MM.1S (cell line): ENCODE results near the gene TUBGCP2.

Experiments used
- DNase-seq: peaks from one replicate; pipeline ENCODE4 v3.0.0-alpha.2; 2015
- H2AFZ ChIP-seq: fragments of 300-600 bp; sonication (generic); 2 replicates; pipeline ENCODE4 v1.6.0; 2016; ENCODE audit warnings: antibody characterized with exemption, low read length
- H3F3A ChIP-seq: fragments of 300-600 bp; sonication (generic); 2 replicates; pipeline ENCODE4 v1.6.1; 2016; ENCODE audit warnings: mild to moderate bottlenecking, antibody characterized with exemption, low read length, moderate library complexity, mixed read lengths; ENCODE audit not compliant: insufficient read depth
- H3K27ac ChIP-seq: fragments of 300-600 bp; sonication (generic); 2 replicates; pipeline ENCODE4 v1.5.1; 2016; ENCODE audit warnings: mild to moderate bottlenecking, low read length
- H3K27me3 ChIP-seq: fragments of 300-600 bp; sonication (generic); replicated peaks from 2 replicates; pipeline ENCODE4 v1.6.0; 2016; ENCODE audit warnings: low read length; ENCODE audit not compliant: insufficient read depth
- H3K36me3 ChIP-seq: fragments of 300-600 bp; sonication (generic); replicated peaks from 2 replicates; pipeline ENCODE4 v1.6.1; 2016; ENCODE audit warnings: mild to moderate bottlenecking, low read length, mixed read lengths; ENCODE audit not compliant: insufficient read depth
- H3K4me1 ChIP-seq: fragments of 300-600 bp; sonication (generic); 2 replicates; pipeline ENCODE4 v1.6.1; 2016; ENCODE audit warnings: low read length, mixed read lengths
- H3K4me2 ChIP-seq: fragments of 300-600 bp; sonication (generic); 2 replicates; pipeline ENCODE4 v1.6.0; 2016; ENCODE audit warnings: low read depth, low read length
- H3K4me3 ChIP-seq: fragments of 300-600 bp; sonication (generic); 2 replicates; pipeline ENCODE4 v1.5.1; 2016; ENCODE audit warnings: low read length, mixed read lengths
- H3K79me2 ChIP-seq: fragments of 300-600 bp; sonication (generic); 2 replicates; pipeline ENCODE4 v1.6.1; 2016; ENCODE audit warnings: mixed run types, low read length, mixed read lengths
- H3K9ac ChIP-seq: fragments of 300-600 bp; sonication (generic); 2 replicates; pipeline ENCODE4 v1.6.1; 2016; ENCODE audit warnings: low read length, mixed read lengths
- H3K9me2 ChIP-seq: fragments of 300-600 bp; sonication (generic); replicated peaks from 2 replicates; pipeline ENCODE4 v1.6.1; 2016; ENCODE audit warnings: mild to moderate bottlenecking, low read length, mixed read lengths; ENCODE audit not compliant: insufficient read depth
- H3K9me3 ChIP-seq: fragments of 300-600 bp; sonication (generic); replicated peaks from 2 replicates; pipeline ENCODE4 v1.6.1; 2016; ENCODE audit warnings: mild to moderate bottlenecking, low read length, mixed read lengths; ENCODE audit not compliant: insufficient read depth
- H4K20me1 ChIP-seq: fragments of 300-600 bp; sonication (generic); 2 replicates; pipeline ENCODE4 v1.6.1; 2016; ENCODE audit warnings: mild to moderate bottlenecking, low read length, moderate library complexity, mixed read lengths; ENCODE audit not compliant: insufficient read depth
- EZH2 ChIP-seq: fragments of 300-600 bp; sonication (generic); optimal IDR thresholded peaks from 2 replicates; pipeline ENCODE3; 2017; ENCODE audit warnings: low read depth, mild to moderate bottlenecking, antibody characterized with exemption, low read length, mixed read lengths
- EZH2phosphoT487 ChIP-seq: fragments of 300-600 bp; sonication (generic); IDR thresholded peaks from 2 replicates; pipeline ENCODE4 v1.6.1; 2018; ENCODE audit warnings: antibody characterized with exemption, low read length
- TF ChIP-seq, protein P1 (sequence below): fragments of 300-600 bp; sonication (generic); IDR thresholded peaks from 2 replicates; pipeline ENCODE4 v1.5.1; 2016; ENCODE audit warnings: antibody characterized with exemption, low read length, mixed read lengths

The TUBGCP2 gene

DNA sequence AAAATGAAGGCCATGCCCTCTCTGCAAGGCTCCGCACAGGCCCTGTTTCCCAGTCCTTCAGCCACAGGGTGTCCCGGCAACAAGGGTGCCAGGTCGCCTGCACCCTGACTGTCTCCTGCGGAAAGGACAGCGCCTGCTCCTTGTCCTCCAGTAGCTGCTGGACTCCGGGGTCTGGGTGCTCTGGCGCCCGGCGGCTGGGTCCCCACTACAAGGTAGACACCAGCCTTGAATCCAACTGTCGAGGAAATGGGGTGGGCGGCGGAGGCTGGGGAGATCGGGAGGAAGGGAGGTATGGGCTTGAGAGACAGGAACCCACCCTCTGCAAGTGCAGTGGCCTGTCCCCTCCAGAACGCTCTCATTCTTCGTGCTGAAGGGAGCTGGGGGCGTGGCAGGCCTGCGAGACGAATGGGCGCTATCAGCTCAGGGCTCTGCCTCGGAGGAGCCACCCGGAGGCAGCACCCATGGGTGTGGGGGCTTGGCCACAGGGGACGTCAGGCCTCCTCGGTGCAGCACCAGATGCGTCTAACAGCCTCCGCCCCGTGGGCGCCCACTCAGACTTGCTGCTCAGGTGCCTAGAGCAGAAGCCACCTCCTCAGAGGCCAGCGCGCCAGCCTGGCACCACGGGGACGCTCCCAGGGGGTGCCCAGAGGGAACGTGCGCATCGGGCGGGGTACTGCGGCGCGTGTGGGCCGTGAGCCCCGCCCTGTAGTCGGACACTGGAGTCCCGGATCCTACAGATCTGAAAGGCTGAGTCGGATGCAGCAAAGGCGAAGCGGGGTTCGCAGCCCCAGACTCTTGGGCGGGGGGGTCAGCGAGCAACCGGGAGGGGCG is 47.6 kb downstream of the TUBGCP2 start:
- DNase-seq = peak; percentile 51

DNA sequence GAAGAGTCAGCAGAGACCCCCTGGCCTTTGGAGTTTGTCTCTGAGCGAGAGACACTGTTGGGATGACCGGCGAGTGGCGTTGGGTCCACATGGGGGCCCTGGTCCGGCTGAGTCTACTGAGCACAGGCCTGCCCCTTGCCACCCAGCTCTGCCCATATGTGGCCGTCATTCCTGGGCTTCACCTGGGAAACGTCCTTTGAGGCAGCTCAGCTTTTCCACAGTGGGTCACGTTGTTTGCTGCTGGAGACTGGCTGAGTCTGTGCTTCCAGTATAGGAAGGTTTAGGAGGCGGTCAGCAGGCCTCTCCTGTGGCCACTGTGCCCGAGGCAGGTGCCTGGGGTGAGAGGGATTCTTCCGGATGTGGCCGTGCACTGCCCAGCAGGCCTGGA is 49.1 kb downstream of the TUBGCP2 start:
- Histone ChIP-seq H3K4me1 (peaks cover 26% of the 10 kb centered on the region), H4K20me1 (0 out of 2 replicates have a peak, but pooled peaks cover 3% of the 10 kb centered on the region), H3K27me3 (peaks cover 24% of the 10 kb centered on the region), H3K4me2 (peak overlapping the region; percentile 24; the same call in 1 of the 2 replicates), H3K9ac (no peak overlapping the region), H3K27ac (no peak overlapping the region), H3K79me2 (no peaks in the 10 kb centered on the region), H3K36me3 (no peaks in the 10 kb centered on the region), H3K9me2 (no peaks in the 10 kb centered on the region), H3K9me3 (no peaks in the 10 kb centered on the region), H2AFZ (0 out of 2 replicates have a peak overlapping the region, but pooled peaks have one; percentile 15), H3K4me3 (no peak overlapping the region), H3F3A (peaks cover 33% of the 10 kb centered on the region)
- DNase-seq = no peak
- no peak for TF ChIP-seq EZH2phosphoT487
- TF ChIP-seq EZH2 = no peak
- TF ChIP-seq, protein P1, sequence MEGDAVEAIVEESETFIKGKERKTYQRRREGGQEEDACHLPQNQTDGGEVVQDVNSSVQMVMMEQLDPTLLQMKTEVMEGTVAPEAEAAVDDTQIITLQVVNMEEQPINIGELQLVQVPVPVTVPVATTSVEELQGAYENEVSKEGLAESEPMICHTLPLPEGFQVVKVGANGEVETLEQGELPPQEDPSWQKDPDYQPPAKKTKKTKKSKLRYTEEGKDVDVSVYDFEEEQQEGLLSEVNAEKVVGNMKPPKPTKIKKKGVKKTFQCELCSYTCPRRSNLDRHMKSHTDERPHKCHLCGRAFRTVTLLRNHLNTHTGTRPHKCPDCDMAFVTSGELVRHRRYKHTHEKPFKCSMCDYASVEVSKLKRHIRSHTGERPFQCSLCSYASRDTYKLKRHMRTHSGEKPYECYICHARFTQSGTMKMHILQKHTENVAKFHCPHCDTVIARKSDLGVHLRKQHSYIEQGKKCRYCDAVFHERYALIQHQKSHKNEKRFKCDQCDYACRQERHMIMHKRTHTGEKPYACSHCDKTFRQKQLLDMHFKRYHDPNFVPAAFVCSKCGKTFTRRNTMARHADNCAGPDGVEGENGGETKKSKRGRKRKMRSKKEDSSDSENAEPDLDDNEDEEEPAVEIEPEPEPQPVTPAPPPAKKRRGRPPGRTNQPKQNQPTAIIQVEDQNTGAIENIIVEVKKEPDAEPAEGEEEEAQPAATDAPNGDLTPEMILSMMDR = no peak

More for the DNA sequence above, 47.6 kb downstream of the TUBGCP2 start:
- peaks cover 26% of the 10 kb centered on the region for H3K4me1 ChIP-seq
- H3K9me3 ChIP-seq = no peaks in the 10 kb centered on the region
- no peaks in the 10 kb centered on the region for H3K79me2 ChIP-seq
- 0 out of 2 replicates have a peak, but pooled peaks cover 3% of the 10 kb centered on the region for H4K20me1 ChIP-seq
- peak overlapping the region; percentile 80 for H3K4me3 ChIP-seq
- H3K4me2 ChIP-seq = peak overlapping the region; percentile 100
- H3K9ac ChIP-seq = peak overlapping the region; percentile 83
- TF ChIP-seq EZH2 = no peak
- no peak for TF ChIP-seq EZH2phosphoT487
- TF ChIP-seq, protein P1 = no peak
- H3K27ac ChIP-seq = peak overlapping the region; percentile 32; the same call in 1 of the 2 replicates
- H2AFZ ChIP-seq = peak overlapping the region; percentile 75
- peaks cover 36% of the 10 kb centered on the region for H3F3A ChIP-seq
- H3K27me3 ChIP-seq = peaks cover 11% of the 10 kb centered on the region
- no peaks in the 10 kb centered on the region for H3K36me3 ChIP-seq
- no peaks in the 10 kb centered on the region for H3K9me2 ChIP-seq

DNA sequence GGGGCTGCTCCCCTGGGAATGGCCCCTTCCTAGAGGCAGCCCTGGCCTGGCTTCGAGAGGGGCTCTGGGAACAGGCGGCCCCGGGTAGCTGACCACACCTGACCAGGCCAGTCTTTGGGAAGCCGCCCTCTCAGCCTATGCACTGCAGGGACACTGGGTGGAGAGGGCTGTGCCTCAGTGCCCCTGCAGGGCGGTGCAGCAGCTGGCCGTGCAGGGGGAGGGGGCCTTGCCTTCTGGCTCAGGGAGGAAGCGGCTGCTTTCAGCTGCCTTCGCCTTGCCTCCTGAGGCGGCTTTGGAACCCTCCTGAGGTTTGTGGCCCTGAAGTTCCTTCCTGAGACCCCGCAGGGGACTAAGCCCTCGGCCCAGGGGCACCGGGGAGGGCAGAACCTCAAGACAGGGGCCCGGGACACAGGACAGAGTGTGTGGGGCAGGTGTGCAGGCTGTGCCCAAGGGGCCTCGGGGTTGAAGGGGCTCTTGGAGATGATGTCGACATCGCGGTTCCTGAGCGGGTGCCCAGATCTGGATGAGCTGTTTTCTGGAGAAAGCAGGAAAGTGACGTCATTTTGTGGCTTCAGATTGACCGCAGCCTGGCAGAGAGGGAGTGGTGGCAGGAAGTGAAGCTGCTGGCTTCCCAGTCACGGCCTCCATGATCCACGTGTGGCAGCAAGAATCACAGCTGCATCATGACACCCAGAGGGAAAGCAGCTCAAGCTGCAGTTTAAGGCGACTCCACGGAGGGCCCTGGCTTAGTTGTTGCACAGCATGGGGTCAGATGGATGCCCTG is 49.7 kb downstream of the TUBGCP2 start:
- peak; percentile 13 for DNase-seq
- H2AFZ ChIP-seq = 0 out of 2 replicates have a peak overlapping the region, but pooled peaks have one; percentile 15
- no peak overlapping the region for H3K27ac ChIP-seq
- peaks cover 30% of the 10 kb centered on the region for H3K27me3 ChIP-seq
- H3K4me2 ChIP-seq = peak overlapping the region; percentile 24; the same call in 1 of the 2 replicates
- no peaks in the 10 kb centered on the region for H3K9me3 ChIP-seq
- H3K9me2 ChIP-seq = no peaks in the 10 kb centered on the region
- H3F3A ChIP-seq = peaks cover 29% of the 10 kb centered on the region
- 0 out of 2 replicates have a peak, but pooled peaks cover 3% of the 10 kb centered on the region for H4K20me1 ChIP-seq
- no peak overlapping the region for H3K9ac ChIP-seq
- H3K79me2 ChIP-seq = no peaks in the 10 kb centered on the region
- TF ChIP-seq EZH2 = no peak
- TF ChIP-seq, protein P1 = no peak
- TF ChIP-seq EZH2phosphoT487 = no peak
- no peak overlapping the region for H3K4me3 ChIP-seq
- peaks cover 26% of the 10 kb centered on the region for H3K4me1 ChIP-seq
- H3K36me3 ChIP-seq = no peaks in the 10 kb centered on the region
